Small intestine (tissue), 7 donors: ENCODE data around the gene PACS1. TPM values are rescaled to one million over a fixed set of nuclear protein-coding genes. Genes with fewer than 3 reads are reported as not detected.

Experiments used
- DNase-seq, 2 donors: peaks; one replicate each; pipeline versions ENCODE4 v3.0.0 to v3.0.0-alpha.2; 2013
- FAIRE-seq: peaks from 2 replicates; lab custom pipeline; 2012; peaks lifted over from hg19 to GRCh38; lab: Jason Lieb, UNC
- H3K27ac ChIP-seq, 3 donors: one replicate each; pipeline ENCODE4 v1.5.1; 2013; ENCODE audit warnings: low read length in 2 of 3, mild to moderate bottlenecking in 2 of 3, control low read depth in 1 of 3, inconsistent platforms in 1 of 3, low read depth in 1 of 3, moderate library complexity in 1 of 3
- H3K27me3 ChIP-seq, 3 donors: one replicate each; pipeline ENCODE4 v1.6.1; 2013; ENCODE audit warnings: low read length in 3 of 3, inconsistent platforms in 1 of 3; ENCODE audit not compliant: control insufficient read depth in 3 of 3, insufficient read depth in 3 of 3
- H3K36me3 ChIP-seq, 3 donors: one replicate each; pipeline ENCODE4 v1.6.1; 2013; ENCODE audit warnings: low read length in 3 of 3, inconsistent platforms in 1 of 3, low read depth in 1 of 3, mild to moderate bottlenecking in 1 of 3, moderate library complexity in 1 of 3; ENCODE audit not compliant: control insufficient read depth in 3 of 3, insufficient read depth in 2 of 3
- H3K4me1 ChIP-seq, 3 donors: one replicate each; pipeline ENCODE4 v1.6.1; 2013; ENCODE audit warnings: low read length in 2 of 3, inconsistent platforms in 1 of 3, low read depth in 1 of 3, mild to moderate bottlenecking in 1 of 3, moderate library complexity in 1 of 3; ENCODE audit not compliant: control insufficient read depth in 3 of 3, insufficient read depth in 2 of 3
- H3K4me3 ChIP-seq, 3 donors: one replicate each; pipeline ENCODE4 v1.5.1; 2013; ENCODE audit warnings: low read length in 3 of 3, control low read depth in 1 of 3, inconsistent platforms in 1 of 3, low read depth in 1 of 3, mild to moderate bottlenecking in 1 of 3, moderate library complexity in 1 of 3
- H3K9me3 ChIP-seq, 2 donors: one replicate each; pipeline ENCODE4 v1.6.1; 2013; ENCODE audit warnings: low read depth in 1 of 2, low read length in 1 of 2; ENCODE audit not compliant: control insufficient read depth in 2 of 2, insufficient read depth in 1 of 2
- WGBS, 3 donors: extraction: QIAGEN DNeasy Blood & Tissue Kit; methylation state at CpG; one replicate each; pipeline ENCODE4 v1.1.7; 2013; 5-methylcytosine and 5-hydroxymethylcytosine counted together
- polyA plus RNA-seq, 4 donors: library from polyadenylated mRNA; stranded (reverse) in 3 of 4; unstranded in 1 of 4; fragments of 200-250 nt in 3 of 4; fragments of 120-200 nt in 1 of 4; gene quantifications; one replicate each; pipeline versions ENCODE4 v1.2.1 to v1.2.3, GENCODE V29; 2013
- donor health status: healthy with polysubstance abuse.
- donor health status: control.
- donor health status: control.
- donor health status: Bipolar disorder and iron deficiency.
- donor health status: healthy.

The PACS1 gene
- polyA plus RNA-seq, 4 donors: 4.0 to 22.9 (median 10.0) TPM

DNA sequence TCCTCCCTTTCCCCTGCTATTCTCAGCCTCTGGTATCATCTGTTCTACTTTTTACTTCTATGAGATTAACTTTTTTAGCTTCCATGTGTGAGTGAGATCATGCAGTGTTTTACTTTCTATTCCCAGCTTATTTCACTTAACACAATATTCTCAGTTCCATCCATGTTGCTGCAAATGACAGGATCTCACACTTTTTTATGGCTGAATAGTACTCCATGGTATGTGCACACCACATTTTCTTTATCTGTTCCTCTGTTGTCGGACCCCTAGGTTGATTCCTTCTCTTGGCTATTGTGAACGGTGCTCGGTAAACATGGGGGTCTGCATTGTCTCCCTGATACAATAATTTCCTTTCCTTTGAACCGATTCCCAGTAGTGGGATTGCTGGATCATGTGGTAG, 117.4 kb downstream of the PACS1 start:
- WGBS, 3 donors: 95 to 97% (median 96%) methylated on average over 4 of the region's 4 CpGs

DNA sequence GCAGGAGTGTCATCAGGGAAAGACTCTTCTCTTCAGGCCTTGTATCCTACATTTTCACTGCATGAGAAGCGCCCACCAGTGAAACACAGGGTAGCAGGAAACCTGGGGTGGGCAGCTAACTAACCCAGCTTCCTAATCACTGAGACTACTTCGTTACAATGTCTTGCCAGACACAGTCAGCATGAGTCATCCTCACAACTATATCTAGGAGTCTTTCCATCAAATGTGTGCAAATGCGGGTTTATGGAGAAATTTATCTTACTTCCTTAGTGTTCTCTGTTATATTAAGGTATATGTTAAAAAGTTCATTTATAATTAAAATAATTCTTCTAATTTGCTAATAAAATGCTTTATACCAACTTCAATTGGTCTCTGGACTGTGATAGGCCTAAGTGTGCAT, 118.5 kb downstream of the PACS1 start:
- Histone ChIP-seq H3K27me3 (no peaks in the 10 kb centered on the region), H3K4me3 (no peak overlapping the region), H3K36me3 (peaks cover 0 to 8% (median 0%) of the 10 kb centered on the region in 3 donors), H3K4me1 (peaks cover 0 to 14% (median 2%) of the 10 kb centered on the region in 3 donors), H3K9me3 (peaks cover 0 to 18% of the 10 kb centered on the region in 2 donors), H3K27ac (no peak overlapping the region)
- no peak for FAIRE-seq
- no peak for DNase-seq
- 85 to 94% (median 92%) methylated on average over 3 of the region's 3 CpGs for WGBS, 3 donors

More for the DNA sequence above, 117.4 kb downstream of the PACS1 start:
- DNase-seq (no peak), FAIRE-seq (no peak)
- Histone ChIP-seq H3K9me3 (peaks cover 0 to 18% of the 10 kb centered on the region in 2 donors), H3K27ac (no peak overlapping the region), H3K27me3 (no peaks in the 10 kb centered on the region), H3K4me3 (no peak overlapping the region), H3K36me3 (peaks cover 0 to 4% (median 0%) of the 10 kb centered on the region in 3 donors), H3K4me1 (peaks cover 0 to 9% (median 2%) of the 10 kb centered on the region in 3 donors)

- DNase-seq: no peak
- WGBS, 3 donors: 88 to 93% (median 93%) methylated on average over 8 of the region's 8 CpGs
Measured at GRCh38 chr11:66189031-66189745, 119.1 kb downstream of the PACS1 start.

GRCh38 chr11:66190786-66191185, 120.7 kb downstream of the PACS1 start:
- FAIRE-seq (no peak), DNase-seq (peak; percentile 56 to 65)
- peak overlapping the region in 1 of 3 donors; percentile 69 for H3K27ac ChIP-seq

More at GRCh38 chr11:66189031-66189745, 119.1 kb downstream of the PACS1 start:
- Histone ChIP-seq H3K27ac (no peak overlapping the region), H3K9me3 (peaks cover 0 to 18% of the 10 kb centered on the region in 2 donors), H3K4me3 (no peak overlapping the region), H3K36me3 (peaks cover 0 to 8% (median 0%) of the 10 kb centered on the region in 3 donors), H3K4me1 (peaks cover 0 to 14% (median 2%) of the 10 kb centered on the region in 3 donors), H3K27me3 (no peaks in the 10 kb centered on the region)
- FAIRE-seq: no peak

DNA sequence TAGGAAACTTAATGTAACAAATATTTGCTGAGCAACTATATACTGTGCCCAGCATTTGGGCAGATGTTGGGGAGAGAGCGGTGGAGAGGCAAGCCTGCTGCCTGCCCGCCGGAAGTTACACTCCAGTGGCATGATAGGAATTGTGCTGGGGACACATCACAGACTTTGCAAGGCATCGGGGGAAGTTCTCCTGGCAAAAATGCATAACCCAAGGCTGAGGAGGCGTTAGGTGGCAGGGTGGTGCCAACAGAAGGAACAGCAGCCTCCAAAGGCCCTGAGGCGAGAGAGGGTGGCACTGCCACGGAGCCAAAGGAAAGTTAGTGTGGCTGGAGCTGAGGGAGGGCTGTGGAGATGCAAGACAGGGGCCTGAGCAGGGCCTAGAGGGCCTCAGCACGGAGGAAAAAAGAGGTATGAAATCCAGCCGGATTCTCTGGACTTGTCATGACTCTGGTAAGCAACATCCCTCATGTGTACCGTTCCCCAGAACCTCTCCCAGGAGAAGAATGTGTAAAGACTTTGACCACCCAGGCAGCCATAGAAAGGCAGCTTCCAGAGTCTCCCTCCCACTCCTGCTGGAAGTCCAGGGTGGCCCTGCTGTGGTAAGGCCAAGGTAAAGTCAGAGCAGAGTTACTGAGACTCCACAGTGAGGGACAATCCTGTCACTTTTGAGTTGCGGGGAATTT, 122.2 kb downstream of the PACS1 start:
- Histone ChIP-seq H3K36me3 (peaks cover 2 to 6% (median 3%) of the 10 kb centered on the region in 3 donors), H3K27me3 (no peaks in the 10 kb centered on the region), H3K4me1 (peaks cover 0 to 14% (median 2%) of the 10 kb centered on the region in 3 donors), H3K27ac (peak overlapping the region in 1 of 3 donors; percentile 78), H3K9me3 (peaks cover 0 to 18% of the 10 kb centered on the region in 2 donors), H3K4me3 (no peak overlapping the region)
- 85 to 87% (median 86%) methylated on average over 11 of the region's 11 CpGs for WGBS, 3 donors
- FAIRE-seq (no peak), DNase-seq (peak; percentile 13 to 73)

More at GRCh38 chr11:66190786-66191185, 120.7 kb downstream of the PACS1 start:
- H3K9me3 ChIP-seq: peaks cover 0 to 18% of the 10 kb centered on the region in 2 donors
- peaks cover 2 to 8% (median 3%) of the 10 kb centered on the region in 3 donors for H3K36me3 ChIP-seq
- no peak overlapping the region for H3K4me3 ChIP-seq
- WGBS, 3 donors: 53 to 74% (median 54%) methylated on average over 6 of the region's 6 CpGs
- H3K27me3 ChIP-seq: no peaks in the 10 kb centered on the region
- H3K4me1 ChIP-seq: peaks cover 0 to 14% (median 2%) of the 10 kb centered on the region in 3 donors

GRCh38 chr11:66194391-66194790, 124.3 kb downstream of the PACS1 start:
- WGBS, 3 donors: 95 to 97% (median 96%) methylated on average over 1 of the region's 1 CpG
- no peak overlapping the region for H3K27ac ChIP-seq
- peaks cover 0 to 16% of the 10 kb centered on the region in 2 donors for H3K9me3 ChIP-seq
- no peak for DNase-seq
- H3K27me3 ChIP-seq: no peaks in the 10 kb centered on the region
- H3K36me3 ChIP-seq: peaks cover 2 to 9% (median 3%) of the 10 kb centered on the region in 3 donors
- H3K4me1 ChIP-seq: peaks cover 0 to 14% (median 2%) of the 10 kb centered on the region in 3 donors
- FAIRE-seq: no peak
- H3K4me3 ChIP-seq: no peak overlapping the region

- H3K27me3 ChIP-seq: no peaks in the 10 kb centered on the region
- H3K4me3 ChIP-seq: no peak overlapping the region
- FAIRE-seq (no peak), DNase-seq (peak in 1 of 2 donors; percentile 37)
- peaks cover 0 to 12% of the 10 kb centered on the region in 2 donors for H3K9me3 ChIP-seq
- H3K36me3 ChIP-seq: peaks cover 2 to 9% (median 3%) of the 10 kb centered on the region in 3 donors
- peaks cover 0 to 14% (median 2%) of the 10 kb centered on the region in 3 donors for H3K4me1 ChIP-seq
- 57 to 79% (median 75%) methylated on average over 2 of the region's 2 CpGs for whole genome bisulfite sequencing, 3 donors
- peak overlapping the region in 1 of 3 donors; percentile 0 for H3K27ac ChIP-seq
Measured at GRCh38 chr11:66195867-66196266, 125.8 kb downstream of the PACS1 start.

GRCh38 chr11:66203847-66204246, 133.8 kb downstream of the PACS1 start:
- Histone ChIP-seq H3K4me1 (no peaks in the 10 kb centered on the region), H3K4me3 (no peak overlapping the region), H3K27ac (no peak overlapping the region), H3K9me3 (peaks cover 0 to 19% of the 10 kb centered on the region in 2 donors), H3K36me3 (no peaks in the 10 kb centered on the region), H3K27me3 (no peaks in the 10 kb centered on the region)
- WGBS, 3 donors: 94 to 96% (median 96%) methylated on average over 3 of the region's 3 CpGs
- FAIRE-seq (no peak), DNase-seq (no peak)
